ENCODE results near the gene GPS1. TPM values are rescaled to one million over a fixed set of nuclear protein-coding genes. Genes with fewer than 3 reads are reported as not detected.
A peak's percentile ranks its signal among the peaks of the same experiment; 100 is the strongest.

GPS1 gene
- total RNA-seq, 3 donors from 2014 or later (not counting 1 experiment from before 2014, with no cell fraction given), result 78.9 to 87.6 (median 85.3) TPM

DNA sequence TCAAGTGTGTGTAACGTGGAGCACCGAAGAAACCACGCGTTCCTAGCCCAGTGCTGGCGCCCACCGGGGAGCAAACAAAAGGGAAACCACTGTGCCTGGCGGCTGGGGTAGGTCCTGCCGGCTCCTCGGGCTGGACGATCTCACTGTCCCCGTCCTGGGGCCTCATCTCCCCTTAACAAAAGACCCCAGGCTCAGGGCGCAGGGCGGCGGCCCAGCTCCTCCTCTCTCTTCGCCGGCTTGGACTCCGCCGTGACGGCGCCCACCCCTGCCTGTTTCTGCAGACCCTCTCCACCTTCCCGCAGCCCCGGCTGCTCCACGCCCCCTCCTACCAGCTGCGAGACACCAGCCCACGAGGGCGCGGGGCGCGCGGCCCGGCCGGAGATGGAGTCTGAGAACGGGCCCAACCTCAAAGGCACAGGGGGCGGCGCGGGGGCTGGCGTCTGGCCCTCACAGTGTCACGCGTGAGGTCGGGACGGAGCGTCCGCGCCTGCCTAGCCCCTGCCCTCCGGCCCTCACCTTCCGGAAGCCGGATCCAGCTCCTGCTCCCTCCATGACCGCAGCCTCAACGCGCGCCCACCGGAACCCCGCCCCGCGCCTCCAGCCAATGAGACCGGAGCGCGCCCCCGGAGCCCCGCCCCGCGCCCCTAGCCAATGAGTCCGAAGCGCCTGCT, 29.3 kb upstream of the GPS1 start, which contains the start of gene CENPX:
CENPX (minus strand) TSS at position 569 of the 671 bp plus-strand sequence; CDS start at position 552, 17 bp downstream.
- Histone ChIP-seq H3K4me1 (ENCODE audit: control insufficient read depth, insufficient read depth, low read length) (peaks cover 29% of the 10 kb centered on the region), H3K4me3 (ENCODE audit: low read length) (peak within 1 kb of the TSS; percentile 77), H3K9me3 (ENCODE audit: control insufficient read depth, insufficient read depth, low read length) (no peaks in the 10 kb centered on the region), H3K27ac (ENCODE audit: low read length) (peak within 1 kb of the TSS; percentile 38), H3K27me3 (ENCODE audit: control insufficient read depth, insufficient read depth, low read length) (no peaks in the 10 kb centered on the region), H3K36me3 (ENCODE audit: control insufficient read depth, insufficient read depth, low read length) (no peaks in the 10 kb centered on the region)
- ATAC-seq (peak in 1 of 3 donors; percentile 8), DNase-seq (no peak)
- no peaks in the 10 kb centered on the region for H3K27me3 Mint-ChIP-seq (ENCODE audit: low read depth in 2 of 2)
- intact Hi-C loops (cut with micrococcal nuclease), result loop anchor here (2.0 kb wide), 1 partner anchor 76 kb away; the partner anchor contains the start of gene FASN
- no peaks in the 10 kb centered on the region for H3K36me3 Mint-ChIP-seq
- TF ChIP-seq, protein P1, sequence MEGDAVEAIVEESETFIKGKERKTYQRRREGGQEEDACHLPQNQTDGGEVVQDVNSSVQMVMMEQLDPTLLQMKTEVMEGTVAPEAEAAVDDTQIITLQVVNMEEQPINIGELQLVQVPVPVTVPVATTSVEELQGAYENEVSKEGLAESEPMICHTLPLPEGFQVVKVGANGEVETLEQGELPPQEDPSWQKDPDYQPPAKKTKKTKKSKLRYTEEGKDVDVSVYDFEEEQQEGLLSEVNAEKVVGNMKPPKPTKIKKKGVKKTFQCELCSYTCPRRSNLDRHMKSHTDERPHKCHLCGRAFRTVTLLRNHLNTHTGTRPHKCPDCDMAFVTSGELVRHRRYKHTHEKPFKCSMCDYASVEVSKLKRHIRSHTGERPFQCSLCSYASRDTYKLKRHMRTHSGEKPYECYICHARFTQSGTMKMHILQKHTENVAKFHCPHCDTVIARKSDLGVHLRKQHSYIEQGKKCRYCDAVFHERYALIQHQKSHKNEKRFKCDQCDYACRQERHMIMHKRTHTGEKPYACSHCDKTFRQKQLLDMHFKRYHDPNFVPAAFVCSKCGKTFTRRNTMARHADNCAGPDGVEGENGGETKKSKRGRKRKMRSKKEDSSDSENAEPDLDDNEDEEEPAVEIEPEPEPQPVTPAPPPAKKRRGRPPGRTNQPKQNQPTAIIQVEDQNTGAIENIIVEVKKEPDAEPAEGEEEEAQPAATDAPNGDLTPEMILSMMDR (IDR thresholded peaks at IDR 0.05), result no peak
- H3K27ac Mint-ChIP-seq, result peak within 1 kb of the TSS in 1 of 2 donors; percentile 92
- peak within 1 kb of the TSS; percentile 83 for H3K4me3 Mint-ChIP-seq
- H3K9me3 Mint-ChIP-seq, result no peaks in the 10 kb centered on the region
- WGBS (ENCODE audit: insufficient coverage), result under 1% methylated on average over 64 of the region's 64 CpGs
- peaks cover 7 to 34% of the 10 kb centered on the region in 2 donors for H3K4me1 Mint-ChIP-seq

DNA sequence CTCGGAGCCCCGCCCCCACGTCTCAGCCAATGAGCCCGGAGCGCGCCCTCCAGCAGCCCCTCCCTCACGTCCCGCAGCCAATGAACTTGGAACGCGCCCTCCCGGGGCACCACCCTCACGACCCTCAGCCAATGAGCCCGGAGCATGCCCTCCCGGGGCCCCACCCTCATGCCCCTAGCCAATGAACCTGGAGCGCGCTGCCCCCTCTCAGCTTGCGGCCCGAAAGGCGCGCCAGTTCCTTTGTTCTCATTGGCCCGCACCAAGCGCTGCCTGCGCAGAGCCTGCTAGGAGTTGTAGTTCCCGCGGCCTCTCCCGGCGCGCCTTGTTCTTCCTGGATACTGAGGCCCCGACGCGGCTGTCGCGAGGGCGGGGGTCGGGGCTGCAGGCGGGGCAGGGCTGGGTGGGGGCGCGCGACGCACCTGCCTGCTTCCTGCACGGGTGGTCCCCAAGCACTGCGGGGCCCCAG, 28.7 kb upstream of the GPS1 start, which contains the start of gene LRRC45:
LRRC45 (plus strand) TSS at position 325 of the 466 bp plus-strand sequence. CDS start 339 bp downstream, outside the sequence.
- Histone ChIP-seq H3K27me3 (ENCODE audit: control insufficient read depth, insufficient read depth, low read length) (no peaks in the 10 kb centered on the region), H3K9me3 (ENCODE audit: control insufficient read depth, insufficient read depth, low read length) (no peaks in the 10 kb centered on the region), H3K27ac (ENCODE audit: low read length) (peak within 1 kb of the TSS; percentile 38), H3K36me3 (ENCODE audit: control insufficient read depth, insufficient read depth, low read length) (no peaks in the 10 kb centered on the region), H3K4me1 (ENCODE audit: control insufficient read depth, insufficient read depth, low read length) (peaks cover 29% of the 10 kb centered on the region), H3K4me3 (ENCODE audit: low read length) (peak within 1 kb of the TSS; percentile 77)
- TF ChIP-seq, protein P1 (IDR thresholded peaks at IDR 0.05), result no peak
- intact Hi-C loops (cut with micrococcal nuclease), result loop anchor here (1.0 to 2.0 kb wide), 2 partner anchors 14 to 76 kb away; partner anchors contain the start of genes DCXR and FASN
- WGBS (ENCODE audit: insufficient coverage), result under 1% methylated on average over 42 of the region's 42 CpGs
- ATAC-seq (peak; percentile 94 to 99 (median 94)), DNase-seq (peak; percentile 99)
- Mint-ChIP-seq H3K36me3 (no peaks in the 10 kb centered on the region), H3K4me3 (peak within 1 kb of the TSS; percentile 83), H3K4me1 (peaks cover 7 to 34% of the 10 kb centered on the region in 2 donors), H3K27ac (peak within 1 kb of the TSS in 1 of 2 donors; percentile 92), H3K27me3 (ENCODE audit: low read depth in 2 of 2) (no peaks in the 10 kb centered on the region), H3K9me3 (no peaks in the 10 kb centered on the region)

DNA sequence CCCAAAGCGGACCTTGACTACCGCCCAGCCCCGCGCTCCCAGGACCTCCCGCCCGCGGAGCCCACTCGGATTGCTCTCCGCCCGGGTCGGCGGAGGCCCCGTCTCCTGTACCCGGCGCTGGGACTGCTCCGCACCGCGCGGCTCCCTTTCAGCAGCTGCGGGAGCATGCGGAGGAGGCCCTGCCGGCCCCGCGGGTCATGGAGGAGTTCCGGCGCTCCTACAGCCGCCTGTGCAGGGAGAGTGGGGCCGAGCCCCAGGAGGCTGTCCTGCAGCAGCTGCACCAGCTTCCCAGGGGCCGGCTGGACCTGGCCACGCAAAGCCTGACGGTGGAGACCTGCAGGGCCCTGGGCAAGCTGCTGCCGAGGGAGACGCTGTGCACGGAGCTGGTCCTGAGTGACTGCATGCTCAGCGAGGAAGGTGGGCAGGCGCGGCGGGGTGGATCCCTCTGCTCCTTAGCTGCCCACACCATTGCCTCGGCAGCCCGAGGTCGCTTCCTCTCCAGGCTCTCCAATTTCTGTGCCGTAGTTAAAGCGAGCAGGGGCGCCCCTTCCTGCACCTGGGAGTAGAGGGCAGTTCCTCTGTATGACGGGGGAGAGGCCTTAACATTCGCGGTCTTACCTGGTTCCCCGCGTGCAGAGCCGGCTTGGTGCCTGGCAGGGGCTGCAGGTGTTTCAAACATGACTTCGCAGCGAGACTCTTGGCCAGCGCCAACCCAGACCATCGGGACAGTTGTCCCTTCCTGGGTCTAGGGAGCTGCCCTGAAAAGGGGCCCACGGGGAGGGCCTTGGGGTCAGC, 28.1 kb upstream of the GPS1 start:
- DNase-seq, result peak in 1 of 2 donors; percentile 45
- Histone ChIP-seq H3K36me3 (ENCODE audit: control insufficient read depth, insufficient read depth, low read length) (no peaks in the 10 kb centered on the region), H3K27me3 (ENCODE audit: control insufficient read depth, insufficient read depth, low read length) (no peaks in the 10 kb centered on the region), H3K4me1 (ENCODE audit: control insufficient read depth, insufficient read depth, low read length) (peaks cover 29% of the 10 kb centered on the region), H3K27ac (ENCODE audit: low read length) (no peak overlapping the region), H3K4me3 (ENCODE audit: low read length) (peak overlapping the region; percentile 54), H3K9me3 (ENCODE audit: control insufficient read depth, insufficient read depth, low read length) (no peaks in the 10 kb centered on the region)
- Mint-ChIP-seq H3K4me1 (peaks cover 7 to 34% of the 10 kb centered on the region in 2 donors), H3K4me3 (peak overlapping the region; percentile 77), H3K27ac (peak overlapping the region in 1 of 2 donors; percentile 92), H3K9me3 (no peaks in the 10 kb centered on the region), H3K36me3 (no peaks in the 10 kb centered on the region), H3K27me3 (ENCODE audit: low read depth in 2 of 2) (no peaks in the 10 kb centered on the region)
- TF ChIP-seq, protein P1 (IDR thresholded peaks at IDR 0.05), result no peak
- no peak for ATAC-seq
- 5% methylated on average over 55 of the region's 55 CpGs for WGBS (ENCODE audit: insufficient coverage)
- intact Hi-C loops (cut with micrococcal nuclease), result loop anchor here (1.0 to 2.0 kb wide), 2 partner anchors 14 to 75 kb away; partner anchors contain the start of genes DCXR and FASN
